ENCODE measurements around the gene HES3. TPM values are rescaled to one million over a fixed set of nuclear protein-coding genes. Genes with fewer than 3 reads are reported as not detected.

Gene HES3
- total RNA-seq, 2 donors from 2014 or later = not detected

DNA sequence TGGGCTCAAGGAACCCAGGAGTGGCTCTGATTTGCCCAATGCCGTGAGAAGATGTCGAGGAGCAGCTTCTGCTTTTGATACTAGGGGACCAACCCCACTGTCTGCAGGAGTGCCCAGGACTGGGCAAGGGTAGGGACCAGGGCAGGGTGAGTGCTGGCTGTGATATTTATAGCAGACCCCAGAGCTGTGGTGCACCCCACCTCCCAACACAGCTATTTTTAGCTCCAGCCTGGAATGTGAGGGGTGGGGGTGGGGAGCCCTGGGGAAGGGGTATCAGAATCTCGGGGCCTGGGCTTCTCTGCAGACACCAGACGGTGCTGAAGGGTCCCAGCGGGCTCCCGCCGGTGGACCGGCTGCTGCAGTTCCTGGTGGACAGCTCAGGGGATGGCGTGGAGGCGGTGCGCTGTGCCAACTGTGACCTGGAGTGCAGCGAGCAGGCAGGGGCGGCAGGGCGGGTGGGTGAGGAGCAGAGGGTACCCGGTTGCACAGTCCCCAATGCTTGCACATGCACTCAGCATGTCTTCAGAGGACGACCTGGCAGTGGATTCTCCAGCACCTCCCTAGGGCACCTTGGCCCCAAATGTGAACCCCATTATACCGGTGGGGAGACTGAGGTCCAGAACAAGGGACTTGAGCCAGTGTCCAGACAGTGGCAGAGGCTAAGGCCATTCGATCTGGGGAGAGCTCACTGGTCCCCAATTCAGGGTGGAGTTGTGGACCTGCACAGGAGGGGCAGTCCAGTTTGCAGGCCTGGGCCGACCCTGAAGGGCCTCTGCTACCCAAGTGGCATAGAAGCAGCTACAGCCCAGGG lies 36.7 kb upstream of the HES3 start:
- intact Hi-C loops (cut with DNase I) = no loop called here
- no peak for ATAC-seq
- no peaks in the 10 kb centered on the region for H3K9me3 ChIP-seq
- H3K4me1 ChIP-seq = peaks cover 49% of the 10 kb centered on the region
- no peaks in the 10 kb centered on the region for H3K27me3 ChIP-seq
- H3K36me3 ChIP-seq (replicated peaks in 1 of 2; ENCODE audit: insufficient read depth in 1 of 2, low read depth in 2 of 2) = no peaks in the 10 kb centered on the region
- H3K4me3 ChIP-seq = no peak overlapping the region
- 86 to 98% methylated on average over 8 to 19 of the region's 19 CpGs for WGBS, 2 donors
- DNase-seq = no peak
- no peak overlapping the region for H3K27ac ChIP-seq
- TF ChIP-seq POLR2A (IDR thresholded peaks at IDR 0.05) = no peak
- TF ChIP-seq, protein P1, sequence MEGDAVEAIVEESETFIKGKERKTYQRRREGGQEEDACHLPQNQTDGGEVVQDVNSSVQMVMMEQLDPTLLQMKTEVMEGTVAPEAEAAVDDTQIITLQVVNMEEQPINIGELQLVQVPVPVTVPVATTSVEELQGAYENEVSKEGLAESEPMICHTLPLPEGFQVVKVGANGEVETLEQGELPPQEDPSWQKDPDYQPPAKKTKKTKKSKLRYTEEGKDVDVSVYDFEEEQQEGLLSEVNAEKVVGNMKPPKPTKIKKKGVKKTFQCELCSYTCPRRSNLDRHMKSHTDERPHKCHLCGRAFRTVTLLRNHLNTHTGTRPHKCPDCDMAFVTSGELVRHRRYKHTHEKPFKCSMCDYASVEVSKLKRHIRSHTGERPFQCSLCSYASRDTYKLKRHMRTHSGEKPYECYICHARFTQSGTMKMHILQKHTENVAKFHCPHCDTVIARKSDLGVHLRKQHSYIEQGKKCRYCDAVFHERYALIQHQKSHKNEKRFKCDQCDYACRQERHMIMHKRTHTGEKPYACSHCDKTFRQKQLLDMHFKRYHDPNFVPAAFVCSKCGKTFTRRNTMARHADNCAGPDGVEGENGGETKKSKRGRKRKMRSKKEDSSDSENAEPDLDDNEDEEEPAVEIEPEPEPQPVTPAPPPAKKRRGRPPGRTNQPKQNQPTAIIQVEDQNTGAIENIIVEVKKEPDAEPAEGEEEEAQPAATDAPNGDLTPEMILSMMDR (IDR thresholded peaks at IDR 0.05) = no peak

DNA sequence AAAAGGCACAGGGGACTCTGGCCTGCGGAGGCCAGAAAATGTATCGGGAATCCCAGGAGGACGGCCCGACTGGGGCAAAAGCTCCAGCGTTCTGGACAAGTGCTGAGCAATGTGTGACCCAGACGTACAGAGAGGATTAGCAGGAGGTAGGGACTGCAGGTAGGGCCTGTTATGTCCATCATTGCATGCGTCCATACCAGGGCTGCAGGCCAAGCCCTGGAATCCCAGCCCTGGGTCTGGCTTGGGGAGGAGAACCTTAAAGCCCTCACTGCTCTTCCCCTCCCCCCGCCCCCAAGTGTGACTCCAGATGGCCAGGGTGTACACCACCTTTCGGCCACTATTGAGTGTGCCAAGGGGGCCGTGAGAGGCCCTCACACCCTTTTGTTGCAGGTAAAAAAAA lies 36.1 kb upstream of the HES3 start:
- H3K4me3 ChIP-seq = no peak overlapping the region
- TF ChIP-seq POLR2A (IDR thresholded peaks at IDR 0.05) = no peak
- TF ChIP-seq, protein P1 (IDR thresholded peaks at IDR 0.05) = no peak
- no peaks in the 10 kb centered on the region for H3K9me3 ChIP-seq
- no peak for DNase-seq
- H3K4me1 ChIP-seq = peaks cover 49% of the 10 kb centered on the region
- 88 to 92% methylated on average over 10 of the region's 10 CpGs for WGBS, 2 donors
- ATAC-seq = no peak
- no peaks in the 10 kb centered on the region for H3K27me3 ChIP-seq
- H3K36me3 ChIP-seq (replicated peaks in 1 of 2; ENCODE audit: insufficient read depth in 1 of 2, low read depth in 2 of 2) = no peaks in the 10 kb centered on the region
- intact Hi-C loops (cut with DNase I) = no loop called here
- no peak overlapping the region for H3K27ac ChIP-seq

DNA sequence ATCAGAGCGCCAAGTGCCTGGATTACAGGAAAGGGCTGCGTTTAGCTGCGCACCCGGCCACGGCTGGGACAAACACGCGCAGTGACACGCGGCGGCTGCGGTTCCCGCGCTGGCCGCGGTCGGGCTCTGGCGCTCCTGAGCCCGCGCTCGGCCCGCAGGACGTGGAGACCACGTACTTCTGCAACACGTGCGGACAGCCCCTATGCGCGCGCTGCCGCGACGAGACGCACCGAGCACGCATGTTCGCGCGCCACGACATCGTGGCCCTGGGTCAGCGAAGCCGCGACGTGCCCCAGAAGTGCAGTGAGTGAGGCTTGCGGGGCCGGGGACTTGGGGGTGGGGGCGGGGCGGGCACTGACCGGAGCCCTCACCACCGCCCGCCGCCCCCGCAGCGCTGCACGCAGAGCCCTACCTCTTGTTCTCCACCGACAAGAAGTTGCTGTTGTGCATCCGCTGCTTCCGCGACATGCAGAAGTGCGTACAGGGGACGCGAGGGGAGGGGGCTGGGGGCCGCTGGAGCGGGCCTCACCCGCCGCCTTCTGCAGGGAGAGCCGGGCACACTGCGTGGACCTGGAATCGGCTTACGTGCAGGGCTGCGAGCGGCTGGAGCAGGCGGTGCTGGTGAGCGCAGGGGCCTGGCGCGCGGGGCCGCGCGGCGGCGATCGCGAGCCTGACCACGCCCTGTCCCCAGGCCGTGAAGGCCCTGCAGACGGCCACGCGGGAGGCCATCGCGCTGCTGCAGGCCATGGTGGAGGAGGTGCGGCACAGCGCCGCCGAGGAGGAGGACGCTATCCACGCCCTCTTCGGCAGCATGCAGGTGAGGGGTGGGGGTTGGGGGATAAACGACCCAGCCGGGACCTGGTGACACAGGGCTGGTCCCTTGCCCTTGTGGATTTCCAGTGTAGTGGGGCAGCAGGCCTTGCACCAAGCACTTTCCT lies 35.0 kb upstream of the HES3 start:
- intact Hi-C loops (cut with DNase I) = no loop called here
- H3K36me3 ChIP-seq (replicated peaks in 1 of 2; ENCODE audit: insufficient read depth in 1 of 2, low read depth in 2 of 2) = no peaks in the 10 kb centered on the region
- no peak overlapping the region for H3K27ac ChIP-seq
- peak; percentile 51 to 68 (median 60) for DNase-seq
- no peaks in the 10 kb centered on the region for H3K9me3 ChIP-seq
- TF ChIP-seq POLR2A (IDR thresholded peaks at IDR 0.05) = no peak
- TF ChIP-seq, protein P1 (IDR thresholded peaks at IDR 0.05) = peak; percentile 21 to 67 (median 50)
- H3K27me3 ChIP-seq = no peaks in the 10 kb centered on the region
- H3K4me3 ChIP-seq = no peak overlapping the region
- ATAC-seq = peak; percentile 44
- WGBS, 2 donors = 13 to 32% methylated on average over 14 to 97 of the region's 99 CpGs
- H3K4me1 ChIP-seq = peaks cover 49% of the 10 kb centered on the region

DNA sequence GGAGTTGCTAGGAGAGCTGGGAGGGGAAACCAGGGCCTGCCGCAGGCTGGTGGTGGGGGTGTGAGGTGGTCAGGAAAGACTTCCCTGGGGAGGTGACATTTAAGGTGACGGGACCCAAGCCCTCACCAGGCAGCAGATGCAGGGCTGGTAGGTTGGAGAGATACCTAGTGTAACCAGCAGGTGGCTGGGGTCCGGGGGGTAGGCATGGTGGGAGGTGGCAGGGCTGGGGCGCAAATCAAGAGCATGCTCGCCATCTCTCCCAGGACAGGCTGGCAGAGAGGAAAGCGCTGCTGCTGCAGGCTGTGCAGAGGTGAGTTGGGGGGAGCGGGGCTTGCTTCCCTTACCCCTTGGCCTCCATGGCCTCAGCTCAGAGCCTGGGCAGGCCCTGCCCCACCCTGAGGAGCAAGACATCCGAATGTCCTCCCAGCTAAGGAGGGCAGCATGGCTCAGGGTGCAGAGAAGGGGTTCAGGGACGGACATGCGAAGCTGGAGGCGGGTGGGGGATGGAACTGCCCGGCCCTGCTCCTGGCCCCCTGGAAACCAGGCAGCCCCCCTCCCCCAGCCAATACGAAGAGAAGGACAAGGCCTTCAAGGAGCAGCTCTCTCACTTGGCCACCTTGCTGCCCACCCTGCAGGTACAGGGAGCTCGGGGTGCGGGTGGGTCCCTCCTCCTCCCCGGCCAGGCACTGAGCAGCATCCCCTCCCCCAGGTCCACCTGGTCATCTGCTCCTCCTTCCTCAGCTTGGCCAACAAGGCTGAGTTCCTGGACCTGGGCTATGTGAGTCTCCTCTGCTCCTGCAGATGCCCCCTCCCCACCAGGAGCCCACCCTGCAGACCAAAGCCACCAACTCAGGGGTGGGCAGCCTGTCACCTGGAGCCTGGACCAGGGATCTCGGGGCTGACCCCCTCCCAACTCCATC lies 34.1 kb upstream of the HES3 start:
- intact Hi-C loops (cut with DNase I) = no loop called here
- ATAC-seq (no peak), DNase-seq (no peak)
- H3K4me1 ChIP-seq = peaks cover 47% of the 10 kb centered on the region
- H3K27ac ChIP-seq = no peak overlapping the region
- 86 to 93% methylated on average over 13 to 15 of the region's 17 CpGs for WGBS, 2 donors
- TF ChIP-seq, protein P1 (IDR thresholded peaks at IDR 0.05) = peak in 1 of 7 experiments; percentile 18
- TF ChIP-seq POLR2A (IDR thresholded peaks at IDR 0.05) = no peak
- H3K27me3 ChIP-seq = no peaks in the 10 kb centered on the region
- H3K9me3 ChIP-seq = no peaks in the 10 kb centered on the region
- no peak overlapping the region for H3K4me3 ChIP-seq
- no peaks in the 10 kb centered on the region for H3K36me3 ChIP-seq (replicated peaks in 1 of 2; ENCODE audit: insufficient read depth in 1 of 2, low read depth in 2 of 2)

Data from body of pancreas (tissue), 4 donors.